Measurements from ENCODE around the gene ACO2. TPM values are rescaled to one million over a fixed set of nuclear protein-coding genes. Genes with fewer than 3 reads are reported as not detected.
"Not testable (repeated sequence)": the region's sequence is repeated elsewhere in the genome, so short reads cannot be mapped to it uniquely, and the experiment has no call there.

ACO2 gene
- total RNA-seq, 1 donor from 2014 or later, result 84.5 TPM

DNA sequence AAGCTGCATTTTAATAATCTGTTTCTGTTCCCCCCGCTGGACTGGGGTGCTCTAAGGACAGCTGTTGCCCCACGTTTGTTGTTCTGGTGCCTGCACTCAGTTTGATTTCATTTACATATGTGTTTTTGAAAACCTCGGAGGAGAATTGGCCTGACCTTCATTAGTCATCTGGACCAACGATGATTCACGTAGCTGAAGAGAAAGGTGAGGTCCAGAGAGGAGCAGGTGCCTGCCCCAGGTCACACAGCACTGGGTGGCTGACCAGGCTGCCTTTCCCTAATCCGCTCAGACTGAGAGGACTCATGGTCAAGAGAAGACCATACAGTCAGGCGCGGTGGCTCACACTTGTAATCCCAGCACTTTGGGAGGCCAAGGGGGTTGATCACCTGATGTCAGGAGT, 95.6 kb downstream of the ACO2 start:
- DNase-seq (ENCODE audit: low read depth, low spot score), result no peak

DNA sequence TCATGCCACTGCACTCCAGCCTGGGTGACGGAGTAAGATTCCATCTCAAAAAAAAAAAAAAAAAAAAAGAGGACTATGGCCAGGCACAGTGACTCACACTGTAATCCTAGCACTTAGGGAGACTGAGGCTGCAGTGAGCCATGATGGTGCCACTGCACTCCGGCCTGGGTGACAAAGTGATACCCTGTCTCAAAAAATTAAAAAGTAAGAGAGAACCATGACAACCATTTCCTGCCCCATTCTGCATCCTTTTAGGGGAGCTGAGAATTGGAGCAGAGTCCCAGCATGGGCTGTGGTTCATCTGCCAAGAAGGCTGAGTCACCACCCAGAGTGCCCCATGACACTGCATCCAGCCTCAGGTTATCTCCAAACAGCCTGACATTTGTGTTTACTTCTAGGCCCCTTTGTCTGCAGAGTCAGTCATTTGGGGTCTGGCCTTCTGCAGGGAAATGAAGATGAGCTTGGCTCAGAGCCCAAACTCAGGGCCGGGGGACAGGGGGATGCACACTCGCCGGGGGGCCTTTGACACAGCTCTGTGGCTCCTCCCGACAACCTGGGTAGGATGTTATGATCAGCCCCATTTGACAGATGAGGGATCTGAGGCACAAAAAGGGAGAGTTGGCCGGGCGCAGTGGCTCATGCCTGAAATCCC, 96.6 kb downstream of the ACO2 start:
- no peak for DNase-seq (ENCODE audit: low read depth, low spot score)

DNA sequence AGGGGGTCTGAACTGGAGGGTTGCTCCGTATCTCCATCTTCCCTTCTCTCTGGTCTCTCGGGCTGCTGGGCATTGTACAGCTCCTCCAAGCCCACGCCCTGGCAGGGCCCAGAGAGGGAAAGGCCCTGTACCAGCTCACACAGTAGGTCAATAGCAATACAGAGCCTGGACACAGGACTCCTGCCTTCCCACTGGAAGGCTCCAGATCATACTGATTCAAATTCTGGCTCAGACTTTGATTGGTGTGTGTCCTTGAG, 98.5 kb downstream of the ACO2 start:
- no peak for DNase-seq (ENCODE audit: low read depth, low spot score)

DNA sequence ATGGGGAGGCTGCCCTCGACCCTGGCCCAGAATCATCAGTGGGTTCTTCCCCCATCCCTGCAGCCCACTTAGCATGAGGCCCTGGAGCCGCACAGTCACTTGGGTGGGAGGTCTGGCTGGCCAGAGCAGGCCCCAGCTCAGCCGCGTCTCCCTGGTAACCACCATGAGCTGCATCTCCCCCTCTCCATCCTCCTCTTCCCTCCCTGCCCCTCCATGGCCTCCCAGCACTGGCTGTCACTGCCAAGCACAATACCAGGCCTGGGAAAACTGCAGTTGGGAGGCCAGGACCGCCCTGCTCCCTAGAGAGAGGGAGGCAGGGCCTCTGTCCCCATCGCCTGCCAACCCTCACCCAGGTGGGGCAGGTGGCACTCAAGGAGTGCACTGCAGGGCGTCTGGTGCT, 99.9 kb downstream of the ACO2 start:
- no peak for DNase-seq (ENCODE audit: low read depth, low spot score)

DNA sequence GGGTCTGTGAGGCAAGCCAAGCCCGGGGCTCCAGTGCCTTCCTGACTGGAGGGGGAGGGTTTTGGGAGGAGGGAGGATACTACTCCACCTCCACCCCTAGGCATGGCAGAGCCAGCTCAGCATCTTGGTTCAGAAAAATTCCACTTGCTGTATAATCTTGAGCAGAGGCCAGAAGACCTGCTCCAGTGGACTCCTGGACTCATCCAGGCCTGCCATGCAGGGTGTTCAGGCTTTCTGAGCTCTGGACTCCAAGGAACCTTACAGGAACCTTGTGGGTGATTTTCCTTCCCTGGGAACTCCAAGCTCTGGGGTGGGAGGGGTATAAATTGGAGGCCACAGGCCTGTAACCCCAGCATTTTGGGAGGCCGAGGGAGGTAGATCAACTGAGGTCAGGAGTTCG, 101.3 kb downstream of the ACO2 start:
- no peak for DNase-seq (ENCODE audit: low read depth, low spot score)

DNA sequence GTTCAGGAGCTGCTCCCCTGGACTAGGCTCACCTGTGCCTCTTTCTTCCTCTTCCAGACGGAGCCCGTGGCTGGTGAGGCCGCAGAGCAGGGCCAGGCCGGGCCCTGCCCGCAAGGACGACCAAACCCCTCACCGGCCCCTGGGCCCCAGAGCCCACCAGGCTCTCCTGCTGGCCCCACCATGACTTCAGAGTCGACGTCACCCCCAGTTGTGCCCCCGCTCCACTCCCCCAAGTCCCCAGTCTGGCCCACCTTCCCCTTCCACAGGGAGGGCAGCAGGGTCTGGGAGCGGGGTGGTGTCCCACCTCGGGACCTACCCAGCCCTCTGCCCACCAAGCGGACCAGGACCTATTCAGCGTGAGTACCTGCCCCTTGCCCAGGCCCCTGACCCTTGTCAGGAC, 102.9 kb downstream of the ACO2 start:
- DNase-seq (ENCODE audit: low read depth, low spot score), result no peak

DNA sequence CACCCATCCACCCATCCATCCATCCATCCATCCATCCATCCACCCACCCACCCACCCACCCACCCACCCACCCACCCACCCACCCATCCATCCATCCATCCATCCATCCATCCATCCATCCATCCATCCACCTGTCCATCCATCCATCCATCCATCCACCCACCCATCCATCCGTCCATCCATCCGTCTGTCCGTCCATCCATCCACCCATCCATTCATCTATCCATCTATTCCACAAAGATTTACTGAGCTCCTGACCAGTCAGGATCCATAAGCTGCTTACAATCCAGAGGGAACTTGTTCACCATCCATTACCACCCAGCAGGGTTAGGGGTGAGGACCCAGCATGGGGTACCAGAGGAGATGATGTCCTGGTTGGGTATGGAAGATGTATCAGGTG, 103.4 kb downstream of the ACO2 start:
- not testable (repeated sequence) for DNase-seq (ENCODE audit: low read depth, low spot score)

DNA sequence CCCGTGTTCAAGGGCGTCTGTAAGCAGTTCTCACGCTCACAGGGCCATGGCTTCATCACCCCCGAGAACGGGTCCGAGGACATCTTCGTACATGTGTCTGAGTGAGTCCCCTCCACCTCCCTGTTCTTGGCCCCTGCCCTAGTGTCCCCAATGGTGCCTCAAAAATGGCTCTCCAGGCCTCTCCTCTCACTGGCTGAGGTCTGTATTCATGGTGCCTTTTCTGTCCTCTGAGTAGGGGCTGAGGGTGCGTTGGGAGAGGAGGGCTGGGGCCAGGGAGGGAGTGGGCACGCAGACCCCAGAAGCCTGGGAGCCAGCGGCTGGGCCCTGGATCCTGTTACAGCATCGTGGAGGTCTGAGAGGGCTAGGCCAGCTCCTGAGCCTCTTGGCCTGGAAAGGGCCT, 104.8 kb downstream of the ACO2 start:
- no peak for DNase-seq (ENCODE audit: low read depth, low spot score)

DNA sequence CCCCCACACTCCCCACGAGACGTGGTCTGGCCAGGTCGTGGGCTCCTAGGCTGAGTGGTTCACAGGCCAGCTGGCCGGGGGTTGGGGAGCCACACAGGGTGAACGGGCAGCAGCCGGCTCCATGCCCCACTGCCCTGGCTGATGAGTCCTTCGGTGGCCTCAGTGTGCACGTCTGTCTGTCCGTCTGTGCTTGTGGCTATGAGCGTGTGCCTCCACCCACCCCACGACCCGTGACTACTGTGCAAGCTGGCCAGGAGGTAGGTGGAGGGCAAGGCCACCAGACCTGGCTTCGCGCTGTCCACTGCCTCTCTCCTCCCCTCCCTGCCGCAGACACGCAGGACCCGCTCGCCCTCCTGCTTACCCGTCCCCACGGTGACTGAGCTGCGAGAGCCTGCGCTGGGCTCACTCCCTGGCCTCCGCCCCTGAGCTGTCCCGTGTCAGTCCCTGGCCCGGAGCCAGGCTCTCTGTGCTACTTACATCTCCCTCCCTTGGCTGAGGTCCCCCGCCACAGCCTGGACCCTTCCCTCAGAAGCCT, 106.0 kb downstream of the ACO2 start:
- DNase-seq (ENCODE audit: low read depth, low spot score), result no peak

DNA sequence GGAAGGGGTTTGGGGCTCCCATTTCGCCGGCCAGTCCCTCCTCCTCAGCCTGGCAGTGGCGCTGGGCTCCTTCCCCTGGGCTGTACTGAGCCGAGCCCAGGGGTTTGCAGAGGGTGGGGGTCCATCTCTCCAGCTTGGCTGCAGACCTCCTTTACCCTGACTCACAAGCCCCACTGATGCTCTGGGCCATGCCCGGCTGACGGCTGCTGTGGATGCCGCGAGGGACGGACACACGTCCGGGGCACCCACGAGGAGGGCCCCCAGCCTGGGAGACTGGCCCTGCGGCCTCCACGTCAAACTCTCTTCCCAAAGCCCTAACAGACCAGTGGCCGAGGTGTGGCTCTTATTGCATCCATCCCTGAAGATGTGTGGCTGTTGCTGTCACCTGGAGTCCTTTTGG, 106.6 kb downstream of the ACO2 start:
- DNase-seq (ENCODE audit: low read depth, low spot score), result no peak

DNA sequence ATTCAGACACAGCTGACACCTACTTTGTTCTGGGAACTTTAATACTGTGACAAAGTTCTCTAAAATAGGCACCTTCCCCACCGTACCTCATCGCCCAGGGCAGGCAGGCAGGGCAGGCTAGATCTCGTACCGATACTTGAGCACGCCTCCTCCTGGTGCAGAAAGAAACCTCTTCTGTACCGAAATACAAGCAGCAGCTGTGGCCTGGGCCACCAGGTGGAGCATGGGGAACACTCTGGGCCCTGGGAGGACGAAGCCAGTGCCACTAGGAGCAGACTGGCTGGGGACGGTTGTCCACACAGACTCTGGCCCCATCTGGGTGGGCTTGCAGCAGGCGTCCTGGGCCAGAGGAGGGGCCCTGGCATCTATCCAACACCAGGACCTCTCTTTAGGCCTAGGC, 108.0 kb downstream of the ACO2 start:
- DNase-seq (ENCODE audit: low read depth, low spot score), result no peak

DNA sequence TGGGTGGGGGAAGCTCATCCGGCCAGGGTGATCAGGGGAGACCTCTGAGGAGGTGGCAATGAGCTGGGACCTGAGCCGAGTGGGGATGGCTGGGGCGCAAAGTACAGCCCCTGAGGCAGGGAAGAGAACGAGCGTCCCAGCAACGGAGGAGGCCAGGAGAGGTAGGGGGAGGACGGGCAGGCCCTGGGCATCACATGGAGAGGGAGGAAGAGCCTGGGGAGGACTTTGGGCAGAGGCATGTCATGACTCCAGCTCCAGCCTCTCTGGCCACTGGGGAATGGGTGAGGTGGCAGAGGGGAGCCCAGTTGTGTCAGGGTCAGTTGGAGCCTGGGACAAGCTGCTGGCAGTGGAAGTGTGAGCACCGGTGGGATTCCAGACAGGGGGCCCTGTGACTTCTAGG, 109.2 kb downstream of the ACO2 start:
- DNase-seq (ENCODE audit: low read depth, low spot score), result no peak

Other genes starting within 250 kb of the ACO2 start
- gene CHADL, start 228.2 kb upstream of the ACO2 start, total RNA-seq, result 0.66 and 0.74 TPM in 2 replicates
- 120 and 191 TPM in 2 replicates for gene RANGAP1, start 182.9 kb upstream of the ACO2 start, total RNA-seq
- 63.9 and 108 TPM in 2 replicates for gene ZC3H7B, start 167.6 kb upstream of the ACO2 start, total RNA-seq
- gene TEF, start 87.2 kb upstream of the ACO2 start, total RNA-seq, result 2.7 and 4.0 TPM in 2 replicates
- gene TOB2, start 22.3 kb upstream of the ACO2 start, total RNA-seq, result 17.1 and 25.4 TPM in 2 replicates
- gene PHF5A, start 425 bp upstream of the ACO2 start, total RNA-seq, result 87.6 and 108 TPM in 2 replicates
- gene POLR3H, start 75.4 kb downstream of the ACO2 start, total RNA-seq, result 18.3 and 22.5 TPM in 2 replicates
- not detected in 2 replicates for gene CSDC2, start 91.9 kb downstream of the ACO2 start, total RNA-seq
- 4.1 and 4.4 TPM in 2 replicates for gene PMM1, start 120.7 kb downstream of the ACO2 start, total RNA-seq
- 18.6 and 30.1 TPM in 2 replicates for gene DESI1, start 151.9 kb downstream of the ACO2 start, total RNA-seq
- gene XRCC6, start 152.2 kb downstream of the ACO2 start, total RNA-seq, result 454 and 528 TPM in 2 replicates
- gene SNU13, start 219.8 kb downstream of the ACO2 start, total RNA-seq, result 101 and 113 TPM in 2 replicates
- gene MEI1, start 230.4 kb downstream of the ACO2 start, total RNA-seq, result 2.2 and 2.5 TPM in 2 replicates

Data from pulmonary artery endothelial cell (primary cell).